GM06990 (cell line): ENCODE measurements around the gene PPFIA1.

Source experiments
- DNase-seq: peaks from one replicate; pipeline ENCODE4 v3.0.0-alpha.2; 2011; ENCODE audit not compliant: insufficient read length; ENCODE audit errors: extremely low read depth
- H3K27me3 ChIP-seq: replicated peaks from 2 replicates; pipeline ENCODE4 v1.6.0; 2011; ENCODE audit warnings: low read length; ENCODE audit not compliant: control insufficient read depth, insufficient read depth
- H3K36me3 ChIP-seq: 2 replicates; pipeline ENCODE4 v1.5.1; 2011; ENCODE audit warnings: low read length; ENCODE audit not compliant: control insufficient read depth, insufficient read depth
- H3K4me3 ChIP-seq: replicated peaks from 2 replicates; pipeline ENCODE4 v1.5.1; 2011; ENCODE audit warnings: low read depth, mild to moderate bottlenecking, control low read depth, low read length
- TF ChIP-seq, protein P1 (sequence below): IDR thresholded peaks from 2 replicates; pipeline ENCODE4 v1.5.1; 2011; ENCODE audit warnings: low read length, control low read depth, mild to moderate bottlenecking, inconsistent platforms; ENCODE audit not compliant: insufficient read depth, poor library complexity, severe bottlenecking

Gene PPFIA1

DNA sequence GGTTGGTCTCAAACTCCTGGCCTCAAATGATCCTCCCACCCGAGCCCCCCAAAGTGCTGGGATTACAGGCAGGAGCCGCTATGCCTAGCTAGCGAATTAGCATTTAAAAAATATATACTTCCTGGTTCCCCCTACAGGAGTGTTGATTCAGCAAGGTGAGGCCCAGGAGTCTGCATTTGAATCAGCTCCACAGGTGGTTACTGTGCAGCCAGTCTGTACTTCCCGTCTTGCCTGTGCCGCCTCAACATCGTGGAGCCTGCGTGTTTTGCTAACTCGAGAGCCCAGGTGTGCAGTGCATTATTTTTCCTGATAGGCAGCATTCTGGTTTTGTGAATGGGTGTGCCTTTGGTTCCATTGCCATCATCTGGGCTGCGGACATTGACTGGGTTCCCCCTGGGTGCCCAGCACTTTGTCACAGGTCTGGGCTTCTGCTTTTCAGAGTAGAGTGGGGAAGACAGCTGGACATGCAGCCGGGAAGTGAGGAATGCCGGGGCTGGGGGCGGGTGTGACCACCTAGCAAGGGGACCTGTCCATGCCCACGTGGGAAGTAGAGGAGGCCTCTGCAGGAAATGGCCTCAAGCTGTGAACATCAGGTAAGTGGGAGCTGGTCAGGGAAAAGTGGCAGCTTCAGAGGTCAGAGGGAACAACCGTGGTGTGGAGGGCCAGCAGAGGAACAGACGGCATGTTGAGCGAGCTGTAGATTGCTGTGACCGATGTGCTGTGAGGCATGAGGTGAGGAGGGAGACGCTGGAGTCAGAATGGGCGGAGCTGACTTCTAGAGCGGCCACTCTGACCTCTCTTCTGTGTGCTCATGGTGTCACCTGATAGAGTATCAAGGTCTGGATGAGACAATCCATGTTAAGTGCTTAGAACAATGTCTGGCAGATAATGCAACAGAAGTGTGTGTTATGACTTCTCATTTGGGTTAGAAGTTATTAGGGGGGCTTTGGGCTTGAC lies 42.2 kb downstream of the PPFIA1 start:
- no peaks in the 10 kb centered on the region; the same call in 1 of the 2 replicates for H3K36me3 ChIP-seq
- TF ChIP-seq, protein P1, sequence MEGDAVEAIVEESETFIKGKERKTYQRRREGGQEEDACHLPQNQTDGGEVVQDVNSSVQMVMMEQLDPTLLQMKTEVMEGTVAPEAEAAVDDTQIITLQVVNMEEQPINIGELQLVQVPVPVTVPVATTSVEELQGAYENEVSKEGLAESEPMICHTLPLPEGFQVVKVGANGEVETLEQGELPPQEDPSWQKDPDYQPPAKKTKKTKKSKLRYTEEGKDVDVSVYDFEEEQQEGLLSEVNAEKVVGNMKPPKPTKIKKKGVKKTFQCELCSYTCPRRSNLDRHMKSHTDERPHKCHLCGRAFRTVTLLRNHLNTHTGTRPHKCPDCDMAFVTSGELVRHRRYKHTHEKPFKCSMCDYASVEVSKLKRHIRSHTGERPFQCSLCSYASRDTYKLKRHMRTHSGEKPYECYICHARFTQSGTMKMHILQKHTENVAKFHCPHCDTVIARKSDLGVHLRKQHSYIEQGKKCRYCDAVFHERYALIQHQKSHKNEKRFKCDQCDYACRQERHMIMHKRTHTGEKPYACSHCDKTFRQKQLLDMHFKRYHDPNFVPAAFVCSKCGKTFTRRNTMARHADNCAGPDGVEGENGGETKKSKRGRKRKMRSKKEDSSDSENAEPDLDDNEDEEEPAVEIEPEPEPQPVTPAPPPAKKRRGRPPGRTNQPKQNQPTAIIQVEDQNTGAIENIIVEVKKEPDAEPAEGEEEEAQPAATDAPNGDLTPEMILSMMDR: no peak
- no peak for DNase-seq
- no peak overlapping the region for H3K4me3 ChIP-seq
- H3K27me3 ChIP-seq: no peaks in the 10 kb centered on the region

DNA sequence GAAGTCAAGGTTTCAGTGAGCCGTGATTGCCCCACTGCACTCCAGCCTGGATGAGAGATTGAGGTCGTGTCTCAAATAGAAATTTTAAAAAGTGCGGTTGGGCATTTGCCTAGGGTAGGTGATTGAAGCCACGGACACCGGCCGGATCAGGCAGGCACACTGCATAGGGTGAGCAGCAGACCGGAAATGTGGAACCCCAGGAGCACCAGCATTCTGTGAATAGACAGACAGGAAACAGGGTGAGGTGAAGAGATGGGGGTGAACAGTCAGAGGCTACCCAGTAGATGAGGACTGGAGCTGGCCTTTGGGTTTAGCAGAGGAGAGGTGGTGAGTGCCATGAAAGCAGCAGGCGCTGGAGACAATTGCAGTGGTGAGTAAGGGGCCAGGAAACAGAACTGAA lies 43.5 kb downstream of the PPFIA1 start:
- no peak for DNase-seq
- TF ChIP-seq, protein P1: no peak
- Histone ChIP-seq H3K36me3 (no peaks in the 10 kb centered on the region; the same call in 1 of the 2 replicates), H3K4me3 (no peak overlapping the region), H3K27me3 (no peaks in the 10 kb centered on the region)

DNA sequence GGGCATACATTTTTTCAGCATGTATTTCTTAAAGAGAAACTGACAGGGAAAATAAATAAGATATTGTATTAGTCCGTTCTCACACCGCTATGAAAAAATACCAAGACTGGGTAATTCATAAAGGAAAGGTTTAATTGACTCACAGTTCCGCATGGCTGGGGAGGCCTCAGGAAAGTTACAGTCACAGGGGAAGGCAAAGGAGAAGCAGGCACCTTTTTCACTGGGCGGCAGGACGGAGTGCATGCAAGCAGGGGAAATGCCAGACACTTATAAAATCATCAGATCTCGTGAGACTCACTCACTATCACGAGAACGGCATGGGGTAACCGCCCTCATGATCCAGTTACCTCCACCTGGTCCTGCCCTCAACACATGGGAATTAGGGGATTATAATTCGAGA lies 44.2 kb downstream of the PPFIA1 start:
- no peak overlapping the region for H3K4me3 ChIP-seq
- no peaks in the 10 kb centered on the region for H3K27me3 ChIP-seq
- H3K36me3 ChIP-seq: no peaks in the 10 kb centered on the region; the same call in 1 of the 2 replicates
- TF ChIP-seq, protein P1: no peak
- no peak for DNase-seq

DNA sequence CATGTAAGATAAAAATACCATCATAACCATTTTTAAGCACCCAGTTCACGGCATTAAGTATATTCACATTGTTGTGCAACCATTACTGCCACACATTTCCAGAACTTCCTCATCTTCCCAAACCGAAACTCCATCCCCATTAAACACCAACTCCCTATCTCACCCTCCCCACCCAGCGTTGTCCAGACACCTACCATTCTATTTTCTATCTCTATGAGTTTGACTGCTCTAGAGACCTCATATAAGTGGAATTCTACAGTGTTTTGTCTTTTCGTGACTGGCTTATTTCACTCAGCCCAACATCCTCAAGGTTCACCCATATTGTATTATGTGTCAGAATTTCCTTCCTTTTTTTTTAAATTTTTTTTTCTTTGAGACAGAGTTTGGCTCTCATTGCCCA lies 45.2 kb downstream of the PPFIA1 start:
- Histone ChIP-seq H3K27me3 (no peaks in the 10 kb centered on the region), H3K36me3 (no peaks in the 10 kb centered on the region; the same call in 1 of the 2 replicates), H3K4me3 (no peak overlapping the region)
- no peak for DNase-seq
- TF ChIP-seq, protein P1: no peak

DNA sequence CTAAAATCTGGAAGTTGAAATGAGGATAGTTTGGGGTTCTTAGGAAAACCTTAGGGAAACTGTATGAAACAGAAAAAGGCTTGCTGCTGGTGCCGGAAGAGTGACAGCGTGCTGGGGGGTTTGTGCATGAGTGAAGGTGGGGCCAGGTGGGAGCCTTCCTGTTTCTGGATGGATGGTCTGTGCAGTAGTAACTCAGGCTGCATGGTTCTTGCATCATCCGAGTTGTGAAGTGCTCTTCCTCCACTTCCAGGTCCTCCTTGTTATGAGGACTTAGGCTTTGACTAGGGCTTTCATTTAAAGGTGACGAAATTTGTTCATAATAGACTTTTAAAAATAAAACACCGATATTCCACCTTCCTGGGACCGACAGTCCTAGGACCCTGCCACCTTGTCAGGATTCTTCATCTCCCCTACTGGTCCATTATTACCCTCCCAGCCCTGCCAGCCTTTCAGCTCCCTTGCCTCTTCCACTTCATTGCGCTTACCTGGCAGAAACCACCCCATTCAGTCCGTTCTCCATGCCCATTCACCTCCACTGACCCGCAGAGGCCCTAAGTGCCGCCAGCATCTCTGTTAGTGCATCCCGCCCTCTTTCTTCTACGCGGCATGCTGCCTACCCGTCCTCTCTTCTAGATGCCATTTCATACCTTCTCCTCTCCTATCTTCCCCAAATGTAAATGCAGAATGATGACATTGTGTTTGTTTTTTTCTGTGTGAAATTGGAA lies 47.3 kb downstream of the PPFIA1 start:
- Histone ChIP-seq H3K4me3 (no peak overlapping the region), H3K36me3 (no peaks in the 10 kb centered on the region; the same call in 1 of the 2 replicates), H3K27me3 (no peaks in the 10 kb centered on the region)
- TF ChIP-seq, protein P1: no peak
- DNase-seq: no peak
